IMR-90 (cell line): ENCODE measurements around the gene TMEM181. TPM values are rescaled to one million over a fixed set of nuclear protein-coding genes. Genes with fewer than 3 reads are reported as not detected.

Experiments
- ATAC-seq: fragments of 200-7000 bp; cut with Tn5 transposase; 2 replicates; pipeline ENCODE4 v1.9.1; 2020; ENCODE audit warnings: low read depth, mild to moderate bottlenecking, moderate library complexity
- BruUV-seq: library from RNA; stranded (reverse); fragments of 400-500 nt; replicated peaks from 2 replicates; lab custom pipeline; 2021; lab: Mats Ljungman, UMichigan
- CTCF ChIA-PET: fragments of 300-600 bp; formaldehyde crosslinking; extraction: SDS; loops from one replicate; lab custom pipeline; 2021; ENCODE audit warnings: antibody characterized with exemption; lab: Yijun Ruan, JAX
- POLR2A ChIA-PET: fragments of 300-600 bp; sonication (Branson Sonifier 250); formaldehyde crosslinking; loops from one replicate; lab custom pipeline; 2022; ENCODE audit warnings: antibody characterized with exemption; ENCODE audit not compliant: unreplicated experiment; lab: Charles Lee
- DNase-seq: peaks from one replicate; pipeline ENCODE4 v3.0.0; 2013
- H2AFZ ChIP-seq: replicated peaks from 2 replicates; pipeline ENCODE3; 2013; ENCODE audit warnings: low read length, mild to moderate bottlenecking; ENCODE audit not compliant: poor library complexity
- H2AK5ac ChIP-seq: 2 replicates; pipeline ENCODE4 v1.6.1; 2013; ENCODE audit warnings: low read depth, low read length, inconsistent platforms
- H2AK9ac ChIP-seq: replicated peaks from 2 replicates; pipeline ENCODE3; 2013; ENCODE audit warnings: mild to moderate bottlenecking, low read depth, low read length, moderate library complexity; ENCODE audit not compliant: poor library complexity
- H2BK120ac ChIP-seq: 2 replicates; pipeline ENCODE4 v1.6.1; 2013; ENCODE audit warnings: low read depth, low read length, inconsistent platforms
- H2BK15ac ChIP-seq: 3 replicates; pipeline ENCODE4 v1.6.1; 2013; ENCODE audit warnings: low read depth, low read length, inconsistent platforms
- H2BK20ac ChIP-seq: 2 replicates; pipeline ENCODE4 v1.6.1; 2013; ENCODE audit warnings: low read depth, mild to moderate bottlenecking, inconsistent platforms, low read length, moderate library complexity
- H2BK5ac ChIP-seq: 2 replicates; pipeline ENCODE4 v1.6.1; 2013; ENCODE audit warnings: mild to moderate bottlenecking, low read depth, low read length, inconsistent platforms; ENCODE audit not compliant: poor library complexity, severe bottlenecking
- H3K14ac ChIP-seq: replicated peaks from 2 replicates; pipeline ENCODE4 v1.6.1; 2013; ENCODE audit warnings: low read depth, low read length, inconsistent platforms
- H3K18ac ChIP-seq: 2 replicates; pipeline ENCODE4 v1.6.1; 2013; ENCODE audit warnings: low read depth, low read length, control low read depth
- H3K23ac ChIP-seq: 2 replicates; pipeline ENCODE4 v1.6.1; 2013; ENCODE audit warnings: low read depth, low read length, inconsistent platforms
- H3K27ac ChIP-seq: 2 replicates; pipeline ENCODE4 v1.5.1; 2013; ENCODE audit warnings: mild to moderate bottlenecking, control low read depth, low read length; ENCODE audit not compliant: insufficient read depth
- H3K27me3 ChIP-seq: 2 replicates; pipeline ENCODE4 v1.6.1; 2013; ENCODE audit warnings: low read length; ENCODE audit not compliant: control insufficient read depth, insufficient read depth
- H3K36me3 ChIP-seq: 2 replicates; pipeline ENCODE4 v1.6.1; 2013; ENCODE audit warnings: low read length, mixed read lengths; ENCODE audit not compliant: control insufficient read depth, insufficient read depth
- H3K4ac ChIP-seq: 2 replicates; pipeline ENCODE4 v1.6.1; 2013; ENCODE audit warnings: low read depth, low read length, inconsistent platforms
- H3K4me1 ChIP-seq: 2 replicates; pipeline ENCODE4 v1.6.1; 2013; ENCODE audit warnings: low read length, mixed read lengths; ENCODE audit not compliant: control insufficient read depth, insufficient read depth
- H3K4me2 ChIP-seq: 2 replicates; pipeline ENCODE4 v1.6.1; 2013; ENCODE audit warnings: low read depth, mild to moderate bottlenecking, control low read depth, low read length, moderate library complexity
- H3K4me3 ChIP-seq: 2 replicates; pipeline ENCODE4 v1.5.1; 2013; ENCODE audit warnings: low read depth, mild to moderate bottlenecking, control low read depth, low read length, moderate library complexity; ENCODE audit not compliant: insufficient read depth
- H3K56ac ChIP-seq: 2 replicates; pipeline ENCODE4 v1.6.1; 2013; ENCODE audit warnings: low read length, inconsistent platforms; ENCODE audit not compliant: insufficient read depth; ENCODE audit errors: extremely low read depth
- H3K79me1 ChIP-seq, 2 experiments: 2 replicates each; pipeline ENCODE4 v1.6.1; 2013; ENCODE audit warnings: low read length in 2 of 2, inconsistent platforms in 1 of 2, low read depth in 1 of 2
- H3K9ac ChIP-seq: 2 replicates; pipeline ENCODE4 v1.6.1; 2013; ENCODE audit warnings: low read depth, low read length, control low read depth
- H3K9me1 ChIP-seq: 2 replicates; pipeline ENCODE4 v1.6.1; 2013; ENCODE audit warnings: low read length, inconsistent platforms; ENCODE audit not compliant: insufficient read depth
- H3K9me3 ChIP-seq: 2 replicates; pipeline ENCODE4 v1.6.1; 2013; ENCODE audit warnings: low read length; ENCODE audit not compliant: control insufficient read depth, insufficient read depth
- H4K20me1 ChIP-seq: 2 replicates; pipeline ENCODE4 v1.6.1; 2013; ENCODE audit warnings: low read length, inconsistent platforms; ENCODE audit not compliant: insufficient read depth
- H4K5ac ChIP-seq: 2 replicates; pipeline ENCODE4 v1.6.1; 2013; ENCODE audit warnings: mild to moderate bottlenecking, low read depth, low read length, control low read depth
- H4K8ac ChIP-seq, 2 experiments: 2 replicates each; pipeline ENCODE4 v1.6.1; 2013; ENCODE audit warnings: low read depth in 2 of 2, low read length in 2 of 2, control low read depth in 1 of 2, inconsistent platforms in 1 of 2
- H4K91ac ChIP-seq: 2 replicates; pipeline ENCODE4 v1.6.1; 2013; ENCODE audit warnings: low read depth, low read length, inconsistent platforms; ENCODE audit not compliant: insufficient read depth
- BHLHE40 ChIP-seq: fragments of 150-350 bp; IDR thresholded peaks from 2 replicates; pipeline ENCODE4 v1.6.1; 2016; ENCODE audit warnings: mild to moderate bottlenecking, low read depth, low read length
- CEBPB ChIP-seq: IDR thresholded peaks from 2 replicates; pipeline ENCODE4 v1.6.1; 2012; ENCODE audit warnings: low read depth, low read length, improper control_type of control experiment
- CTCF ChIP-seq: conservative IDR thresholded peaks from 2 replicates; pipeline ENCODE4 v1.5.1; 2012; ENCODE audit warnings: mild to moderate bottlenecking, low read depth, low read length, improper control_type of control experiment
- MXI1 ChIP-seq: IDR thresholded peaks from 2 replicates; pipeline ENCODE4 v1.6.1; 2012; ENCODE audit warnings: low read depth, mild to moderate bottlenecking, low read length, moderate library complexity, borderline replicate concordance
- NFE2L2 ChIP-seq: fragments of 150-350 bp; IDR thresholded peaks from 2 replicates; pipeline ENCODE4 v1.6.1; 2016; ENCODE audit warnings: low read depth, mild to moderate bottlenecking, low read length
- POLR2A ChIP-seq: IDR thresholded peaks from 2 replicates; pipeline ENCODE4 v1.6.1; 2012; ENCODE audit warnings: mild to moderate bottlenecking, low read depth, low read length
- RCOR1 ChIP-seq: IDR thresholded peaks from 2 replicates; pipeline ENCODE4 v1.6.1; 2012; ENCODE audit warnings: mild to moderate bottlenecking, low read length, improper control_type of control experiment; ENCODE audit not compliant: insufficient replicate concordance
- SMC3 ChIP-seq: fragments of 150-350 bp; IDR thresholded peaks from 2 replicates; pipeline ENCODE4 v1.6.1; 2016; ENCODE audit warnings: low read depth, mild to moderate bottlenecking, antibody characterized with exemption, low read length, moderate library complexity
- WGBS, 2 experiments: methylation state at CpG; one replicate each; pipeline versions ENCODE4 v1.1.5 to v1.1.7; 2013; ENCODE audit warnings: missing lambda C conversion rate in 2 of 2; ENCODE audit not compliant: insufficient read length in 1 of 2; ENCODE audit errors: extremely low coverage in 2 of 2; 5-methylcytosine and 5-hydroxymethylcytosine counted together
- dilution Hi-C: fragments of 300-500 bp; cut with HindIII; formaldehyde crosslinking; loops from one replicate; pipeline ENCODE4 v1.14.3; 2018; ENCODE audit warnings: low sequenced_read_pairs; ENCODE audit not compliant: unreplicated experiment
- in situ Hi-C: fragments of 300-500 bp; cut with MboI; formaldehyde crosslinking; loops from 3 replicates; pipeline ENCODE4 v1.14.3; 2019; ENCODE audit warnings: low sequenced_read_pairs, inconsistent platforms, mixed read lengths
- intact Hi-C: fragments of 100-400 bp; cut with micrococcal nuclease; formaldehyde crosslinking; loops from 2 replicates; pipeline ENCODE4 v1.10.0; 2022
- polyA plus RNA-seq, 3 experiments: library from polyadenylated mRNA; depleted of rRNA; stranded (reverse); fragments of >200 nt; gene quantifications; 2 replicates each; pipeline ENCODE4 v1.2.3, GENCODE V29; 2012; ENCODE audit warnings: low replicate concordance in 1 of 3
- total RNA-seq: library from RNA; depleted of rRNA; stranded (reverse); fragments of >200 nt; gene quantifications from 2 replicates; pipeline ENCODE4 v1.2.3, GENCODE V29; 2012
- TF ChIP-seq, protein P1 (sequence below): fragments of 150-350 bp; IDR thresholded peaks from 2 replicates; pipeline ENCODE4 v1.6.1; 2017; ENCODE audit warnings: mild to moderate bottlenecking, antibody characterized with exemption, low read length, low read depth

Gene TMEM181
- total and polyA plus RNA-seq, 2 of the 4 experiments (the other 2 are of a cell fraction) = 22.8 to 27.8 TPM

GRCh38 chr6:158655569-158656450 lies 95.9 kb downstream of the TMEM181 start:
- peak overlapping the region; percentile 9 for H4K5ac ChIP-seq
- peak overlapping the region; percentile 22 for H3K18ac ChIP-seq
- peak overlapping the region; percentile 88; the same call in 1 of the 2 replicates for H3K56ac ChIP-seq
- dilution Hi-C loops = no loop called here
- no peaks in the 10 kb centered on the region for H3K9me3 ChIP-seq
- H4K8ac ChIP-seq = peak overlapping the region; percentile 84 to 89
- no TSS peak for BruUV-seq
- peak overlapping the region; percentile 68 for H3K23ac ChIP-seq
- WGBS, 2 experiments = 93% methylated on average over 8 of the region's 22 CpGs; no CpG with 5 or more reads in 1 of the 2 experiments
- peaks cover 24% of the 10 kb centered on the region for H3K4me1 ChIP-seq
- peak overlapping the region; percentile 3; the same call in 1 of the 2 replicates for H3K4me2 ChIP-seq
- ATAC-seq (peak; percentile 11; the same call in 1 of the 2 replicates), DNase-seq (peak; percentile 21)
- peak overlapping the region; percentile 72 for H2BK5ac ChIP-seq
- H3K4me3 ChIP-seq = no peak overlapping the region
- H3K9ac ChIP-seq = no peak overlapping the region
- peak overlapping the region; percentile 38 for H2AFZ ChIP-seq
- peak overlapping the region; percentile 84 for H3K4ac ChIP-seq
- H2AK5ac ChIP-seq = peak overlapping the region; percentile 97
- H2AK9ac ChIP-seq = peak overlapping the region; percentile 18
- intact Hi-C loops = no loop called here
- TF ChIP-seq MXI1 (no peak), POLR2A (no peak), CEBPB (no peak), BHLHE40 (no peak), RCOR1 (no peak), SMC3 (no peak), CTCF (no peak), NFE2L2 (no peak)
- TF ChIP-seq, protein P1, sequence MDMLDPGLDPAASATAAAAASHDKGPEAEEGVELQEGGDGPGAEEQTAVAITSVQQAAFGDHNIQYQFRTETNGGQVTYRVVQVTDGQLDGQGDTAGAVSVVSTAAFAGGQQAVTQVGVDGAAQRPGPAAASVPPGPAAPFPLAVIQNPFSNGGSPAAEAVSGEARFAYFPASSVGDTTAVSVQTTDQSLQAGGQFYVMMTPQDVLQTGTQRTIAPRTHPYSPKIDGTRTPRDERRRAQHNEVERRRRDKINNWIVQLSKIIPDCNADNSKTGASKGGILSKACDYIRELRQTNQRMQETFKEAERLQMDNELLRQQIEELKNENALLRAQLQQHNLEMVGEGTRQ = no peak
- H2BK20ac ChIP-seq = peak overlapping the region; percentile 89
- H3K14ac ChIP-seq = peak overlapping the region; percentile 87
- no peaks in the 10 kb centered on the region for H3K36me3 ChIP-seq
- in situ Hi-C loops = no loop called here
- peak overlapping the region; percentile 33 for H3K27ac ChIP-seq
- H4K91ac ChIP-seq = peak overlapping the region; percentile 88
- peak overlapping the region; percentile 88; the same call in 2 of the 3 replicates for H2BK15ac ChIP-seq
- no peaks in the 10 kb centered on the region for H4K20me1 ChIP-seq
- ChIA-PET CTCF (no interaction called here), POLR2A (interaction anchor here (0.9 kb wide), 1 partner anchor 12 kb away, joined by 3 read pairs; the partner anchor contains the start of gene DYNLT1)
- no peaks in the 10 kb centered on the region for H3K27me3 ChIP-seq
- peak overlapping the region; percentile 94 for H2BK120ac ChIP-seq
- 0 out of 4 replicates have a peak, but pooled peaks cover 0 to 16% of the 10 kb centered on the region in 2 experiments for H3K79me1 ChIP-seq
- peaks cover 13% of the 10 kb centered on the region for H3K9me1 ChIP-seq
